HG03460 (cell line): Measurements from ENCODE around the gene FRRS1L.
"Not testable (repeated sequence)": the region's sequence is repeated elsewhere in the genome, so short reads cannot be mapped to it uniquely, and the experiment has no call there.

Experiments used
- ATAC-seq: cut with Tn5 transposase; IDR thresholded peaks from one replicate; pipeline ENCODE4 v1.9.1; 2021; ENCODE audit not compliant: unreplicated experiment

FRRS1L gene

GRCh38 chr9:109133533-109133932 lies 33.5 kb downstream of the FRRS1L start:
- ATAC-seq = no peak

GRCh38 chr9:109132567-109133021 lies 34.5 kb downstream of the FRRS1L start:
- ATAC-seq = no peak

- no peak for ATAC-seq
Observed at GRCh38 chr9:109129470-109130197, 37.4 kb downstream of the FRRS1L start.

DNA sequence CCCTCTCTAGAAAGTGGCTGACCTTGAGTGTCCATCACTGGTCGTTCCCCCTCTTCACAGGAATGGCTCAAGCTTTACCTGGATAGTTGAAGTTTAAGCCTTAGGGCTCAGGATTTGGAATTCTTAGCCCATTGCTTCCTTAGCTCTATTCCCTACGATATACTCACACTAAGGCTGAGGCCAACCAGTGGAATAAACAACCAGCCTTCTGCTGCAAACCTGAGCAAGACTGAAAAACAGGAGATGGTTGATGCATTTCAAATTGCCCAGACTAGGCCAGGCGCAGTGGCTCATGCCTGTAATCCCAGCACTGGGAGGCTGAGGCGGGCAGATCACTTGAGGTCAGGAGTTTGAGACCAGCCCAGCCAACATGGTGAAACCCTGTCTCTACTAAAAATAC lies 40.4 kb downstream of the FRRS1L start:
- not testable (repeated sequence) for ATAC-seq

DNA sequence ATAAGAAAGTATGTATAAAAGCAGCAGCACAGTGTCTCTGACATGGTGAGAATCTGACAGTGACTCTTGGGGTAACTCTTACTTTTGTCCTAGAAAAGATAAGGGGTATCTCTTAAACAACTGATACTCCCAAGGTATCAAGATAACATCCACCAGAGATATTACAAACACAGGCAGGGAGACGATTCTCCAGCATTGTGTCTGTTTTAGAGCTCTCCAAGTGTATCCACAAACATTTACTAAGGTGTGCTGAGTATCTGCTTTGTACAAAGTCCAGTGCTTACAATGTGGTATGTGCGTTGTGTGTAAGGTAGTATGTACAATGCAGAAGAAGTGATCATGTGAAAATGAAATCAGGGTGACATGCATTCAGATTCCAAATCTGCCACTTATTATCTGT lies 42.9 kb downstream of the FRRS1L start:
- no peak for ATAC-seq

DNA sequence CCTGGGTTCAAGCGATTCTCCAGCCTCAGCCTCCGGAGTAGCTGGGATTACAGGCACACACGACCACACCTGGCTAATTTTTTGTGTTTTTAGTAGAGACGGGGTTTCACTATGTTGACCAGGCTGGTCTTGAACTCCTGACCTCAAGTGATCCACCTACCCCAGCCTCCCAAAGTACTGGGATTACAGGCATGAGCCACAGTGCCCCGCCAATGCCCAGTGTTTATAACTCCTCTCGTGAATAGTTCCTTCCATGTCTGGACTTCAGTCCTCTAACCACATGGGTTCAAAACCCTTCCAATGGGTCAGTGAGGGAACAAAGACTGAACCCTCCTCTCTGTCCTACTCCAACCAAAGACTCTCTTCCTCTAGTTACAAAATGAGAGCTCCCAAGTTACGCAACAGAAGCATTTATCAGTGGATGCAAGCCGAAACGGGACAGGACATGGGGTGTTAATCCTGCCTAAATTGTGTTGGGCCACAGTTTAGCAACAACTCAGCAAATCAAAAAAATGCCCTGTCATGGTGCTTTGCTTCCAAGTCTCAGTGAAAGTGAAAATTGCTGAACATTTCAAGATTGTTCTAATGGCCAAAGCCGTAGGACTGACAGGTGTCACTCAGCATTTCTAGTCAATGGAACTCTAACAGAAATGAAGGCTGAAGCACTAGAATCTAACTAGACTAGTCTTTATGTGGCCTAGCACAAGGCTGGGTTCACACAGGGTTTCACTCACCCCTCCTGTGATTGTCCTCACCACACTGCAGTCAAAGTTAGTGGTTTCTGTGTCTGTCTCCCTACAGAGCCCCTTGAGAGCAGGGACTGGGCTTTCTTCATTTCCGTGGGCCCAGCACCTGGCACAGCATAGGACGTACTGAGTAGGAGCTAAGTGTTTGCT lies 44.1 kb downstream of the FRRS1L start:
- ATAC-seq = peak; percentile 24

DNA sequence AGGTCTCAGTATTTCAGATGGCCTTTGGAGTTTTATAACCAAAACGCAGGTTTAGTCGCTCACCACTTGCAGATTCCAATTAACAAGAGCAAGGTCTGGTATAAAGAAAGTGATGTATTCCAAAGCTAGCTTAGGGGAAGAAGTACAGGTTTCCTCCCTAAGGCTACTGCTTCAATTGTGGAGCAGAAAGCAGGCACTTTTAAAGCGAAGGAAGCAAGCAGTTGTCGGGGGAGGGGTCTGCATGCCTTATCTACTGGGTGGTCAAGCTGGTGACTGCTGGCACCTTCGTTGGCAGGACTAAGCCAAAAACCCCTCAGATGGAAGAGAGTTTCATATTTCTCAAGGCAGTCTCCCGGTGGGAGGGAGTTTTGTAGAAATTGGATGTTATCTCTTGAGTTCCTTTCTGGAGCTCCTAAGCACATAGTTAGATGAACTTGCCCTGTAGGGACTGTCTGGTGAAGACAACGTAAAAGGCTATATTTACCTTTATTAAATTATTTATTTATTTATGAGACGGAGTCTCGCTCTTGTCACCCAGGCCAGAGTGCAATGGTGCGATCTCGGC lies 45.7 kb downstream of the FRRS1L start:
- no peak for ATAC-seq

DNA sequence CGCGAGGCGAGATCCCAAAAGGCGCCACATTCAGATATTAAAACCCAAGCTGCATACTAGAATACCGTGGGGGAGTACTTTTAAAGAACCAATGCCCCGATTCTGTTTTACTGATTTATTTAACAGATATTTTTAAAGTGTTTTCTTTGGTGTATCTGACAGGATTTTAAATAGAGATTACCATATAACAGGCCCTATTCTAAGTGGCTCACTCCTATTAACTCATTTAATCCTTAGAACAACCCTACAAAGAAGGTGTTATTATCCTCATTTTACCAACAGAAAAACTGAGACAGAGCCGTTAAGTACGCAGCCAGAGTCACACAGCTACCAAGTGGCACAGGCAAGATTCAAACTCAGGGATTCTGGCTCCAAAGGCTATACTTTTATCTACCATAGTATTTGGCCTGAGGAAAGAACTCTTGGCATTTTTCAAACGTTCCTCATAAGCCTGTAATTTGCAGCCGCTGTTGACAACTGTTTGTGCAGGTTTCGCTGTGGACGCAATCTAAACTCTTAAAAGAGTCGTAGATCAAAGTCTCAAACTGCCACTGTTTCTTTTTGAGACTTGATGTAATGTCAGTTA lies 46.8 kb downstream of the FRRS1L start:
- ATAC-seq = no peak

GRCh38 chr9:109119439-109120203 lies 47.4 kb downstream of the FRRS1L start, which contains the start of gene TMEM245:
Gene TMEM245 (minus strand): TSS chr9:109119947. CDS start chr9:109119913, 34 bp downstream.
- ATAC-seq = peak; percentile 89

GRCh38 chr9:109118808-109119438 lies 48.1 kb downstream of the FRRS1L start:
- no peak for ATAC-seq

GRCh38 chr9:109117856-109118807 lies 48.9 kb downstream of the FRRS1L start:
- no peak for ATAC-seq

DNA sequence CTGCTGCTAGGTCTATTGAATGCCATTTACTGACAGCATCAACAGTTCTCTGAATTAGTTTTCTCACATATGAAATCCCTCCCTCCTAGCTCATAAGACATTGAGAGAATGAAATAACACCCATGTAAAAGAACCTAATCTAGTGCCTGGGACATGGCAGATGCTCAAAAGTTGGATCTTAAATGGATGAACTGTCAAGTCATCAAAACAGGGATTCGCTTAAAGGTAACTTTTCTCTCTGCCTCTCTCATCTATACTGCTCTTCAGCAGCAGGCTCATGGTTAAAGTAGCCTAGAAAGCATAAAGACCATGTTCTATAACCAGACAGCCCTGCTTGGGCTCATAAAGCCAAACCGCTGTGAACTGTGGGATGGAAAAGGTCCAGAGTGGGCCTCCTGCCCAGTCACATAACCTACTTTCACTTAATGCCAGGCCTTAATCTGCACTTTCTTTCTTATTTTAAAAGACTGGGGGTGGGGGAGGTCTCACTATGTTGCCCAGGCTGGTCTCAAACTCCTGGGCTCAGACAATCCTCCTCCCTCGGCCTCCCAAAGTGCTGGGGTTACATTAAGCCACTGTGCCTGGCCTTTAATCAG lies 51.0 kb downstream of the FRRS1L start:
- no peak for ATAC-seq

DNA sequence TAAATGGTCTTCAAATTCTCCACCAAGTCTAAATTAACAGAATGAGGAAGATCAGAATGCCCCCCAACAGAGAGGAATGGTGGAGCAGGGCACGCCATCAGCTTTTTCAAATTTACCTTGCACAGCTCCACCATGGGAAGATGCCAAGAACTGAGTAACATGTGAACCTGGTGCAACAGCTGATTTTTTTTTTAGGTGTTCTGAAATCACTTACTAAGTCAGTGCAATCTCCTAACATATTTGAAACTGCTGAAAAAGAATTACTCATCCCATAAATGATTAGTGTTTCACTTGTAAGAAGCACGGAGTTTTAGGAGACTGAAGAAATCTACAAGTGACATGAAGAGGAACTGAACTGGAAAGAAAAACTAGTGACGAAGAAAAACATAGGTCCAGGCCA lies 52.4 kb downstream of the FRRS1L start:
- ATAC-seq = no peak

GRCh38 chr9:109113892-109114609 lies 53.0 kb downstream of the FRRS1L start:
- ATAC-seq = no peak

DNA sequence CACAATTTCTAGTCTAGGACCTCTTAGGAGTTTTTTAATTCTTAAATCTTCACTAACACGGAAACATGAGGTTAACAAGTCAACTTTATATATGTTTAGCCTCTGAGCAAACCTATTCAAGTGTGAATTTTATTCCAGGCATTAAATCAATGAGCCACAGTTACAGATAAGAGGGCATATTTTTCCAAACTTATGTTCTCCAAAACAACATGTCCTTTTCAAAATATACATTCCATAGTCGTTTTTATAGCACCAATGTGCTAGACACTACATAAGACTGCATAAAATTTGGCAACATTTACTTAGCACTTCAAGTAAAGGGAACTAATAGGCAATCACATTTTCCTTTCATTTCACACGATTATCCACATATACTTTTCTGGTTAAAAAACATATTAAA lies 53.8 kb downstream of the FRRS1L start:
- ATAC-seq = no peak

GRCh38 chr9:109110329-109111021 lies 56.6 kb downstream of the FRRS1L start:
- no peak for ATAC-seq

DNA sequence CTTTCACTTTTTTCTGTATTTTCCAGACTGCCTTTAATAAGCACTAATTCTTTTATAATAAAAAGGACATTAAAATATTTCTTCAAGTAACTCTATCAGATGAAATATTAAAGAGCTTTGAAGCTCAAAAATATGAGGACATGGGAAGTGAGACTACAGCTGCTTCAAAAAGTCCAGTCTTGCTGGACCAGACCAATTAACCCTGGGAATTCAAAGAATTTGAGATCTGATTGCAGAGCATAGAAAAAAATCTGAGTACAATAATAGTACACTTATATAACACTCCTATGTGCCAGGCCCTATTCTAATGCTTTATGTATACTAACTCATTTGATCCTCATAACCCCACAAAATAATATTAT lies 57.1 kb downstream of the FRRS1L start:
- no peak for ATAC-seq
